Testis (tissue), 3 donors: ENCODE measurements around the gene DMBT1. TPM values are rescaled to one million over a fixed set of nuclear protein-coding genes. Genes with fewer than 3 reads are reported as not detected.
A peak's percentile ranks its signal among the peaks of the same experiment; 100 is the strongest.

Experiments
- DNase-seq: peaks from one replicate; pipeline ENCODE4 v3.0.0-alpha.2; 2019
- H3K27ac ChIP-seq, 2 donors: fragments of 200-600 bp; sonication (generic); one replicate each; pipeline ENCODE4 v1.5.1; 2019
- H3K27me3 ChIP-seq: fragments of 200-600 bp; sonication (generic); one replicate; pipeline ENCODE4 v1.5.1; 2019
- H3K36me3 ChIP-seq: fragments of 200-600 bp; sonication (generic); one replicate; pipeline ENCODE4 v1.5.1; 2017; ENCODE audit warnings: low read depth; ENCODE audit errors: missing control alignments
- H3K4me1 ChIP-seq: fragments of 200-600 bp; sonication (generic); one replicate; pipeline ENCODE4 v1.5.1; 2019
- H3K4me3 ChIP-seq, 2 donors: fragments of 200-600 bp; sonication (generic); one replicate each; pipeline ENCODE4 v1.5.1; 2017 to 2019
- H3K9me3 ChIP-seq: fragments of 200-600 bp; sonication (generic); one replicate; pipeline ENCODE4 v1.5.1; 2017
- CTCF ChIP-seq, 3 experiments: fragments of 450-650 bp in 2 of 3; fragments of 200-600 bp in 1 of 3; sonication (generic) in 1 of 3; IDR thresholded peaks; one replicate each; pipeline ENCODE4 v1.5.1; 2016 to 2019; ENCODE audit warnings: antibody characterized with exemption in 3 of 3, mild to moderate bottlenecking in 2 of 3, moderate library complexity in 1 of 3
- POLR2A ChIP-seq: fragments of 450-650 bp; IDR thresholded peaks from one replicate; pipeline ENCODE4 v1.6.1; 2017; ENCODE audit warnings: antibody characterized with exemption, mild to moderate bottlenecking, moderate library complexity
- WGBS, 2 donors: methylation state at CpG; one replicate each; pipeline ENCODE4 v1.1.5; 2018; 5-methylcytosine and 5-hydroxymethylcytosine counted together
- intact Hi-C: fragments of 100-400 bp; cut with DNase I; formaldehyde crosslinking; loops from one replicate; pipeline ENCODE4 v1.15.1; 2023; ENCODE audit warnings: low total_unique reads
- polyA plus RNA-seq: library from polyadenylated mRNA; stranded (reverse); fragments of 350-450 nt; fragmentation: Illumina TruSeq; extraction: RNeasy Lipid Tissue Mini Kit (QIAGEN cat#74804); gene quantifications from one replicate; pipeline ENCODE4 v1.2.3, GENCODE V29; 2014; ENCODE audit warnings: low read depth, low replicate concordance; ENCODE audit not compliant: insufficient read depth
- total RNA-seq, 2 donors: library from RNA; depleted of rRNA; stranded (reverse); fragments of >200 nt; gene quantifications; one replicate each; pipeline ENCODE4 v1.2.3, GENCODE V29; 2016

DMBT1 gene
- total and polyA plus RNA-seq, 3 donors from 2014 or later = 0.87 to 2.7 (median 1.2) TPM

GRCh38 chr10:122647383-122647968, 86.9 kb downstream of the DMBT1 start:
- H3K27me3 ChIP-seq = no peaks in the 10 kb centered on the region
- WGBS, 2 donors = 86 to 90% methylated on average over 3 of the region's 3 CpGs
- no peaks in the 10 kb centered on the region for H3K36me3 ChIP-seq
- H3K9me3 ChIP-seq = no peaks in the 10 kb centered on the region
- no peak overlapping the region for H3K27ac ChIP-seq
- H3K4me3 ChIP-seq = no peak overlapping the region
- intact Hi-C loops = no loop called here
- no peak for TF ChIP-seq POLR2A
- no peak for TF ChIP-seq CTCF (IDR thresholded peaks at IDR 0.05)
- no peak for DNase-seq
- no peaks in the 10 kb centered on the region for H3K4me1 ChIP-seq

- H3K4me1 ChIP-seq = no peaks in the 10 kb centered on the region
- no peaks in the 10 kb centered on the region for H3K9me3 ChIP-seq
- no peak overlapping the region for H3K4me3 ChIP-seq
- no peaks in the 10 kb centered on the region for H3K36me3 ChIP-seq
- no peak overlapping the region for H3K27ac ChIP-seq
- TF ChIP-seq CTCF (IDR thresholded peaks at IDR 0.05) (peak; percentile 66 to 78 (median 76)), POLR2A (no peak)
- intact Hi-C loops = no loop called here
- WGBS, 2 donors = 20 to 46% methylated on average over 6 to 10 of the region's 10 CpGs
- DNase-seq = peak; percentile 79
- no peaks in the 10 kb centered on the region for H3K27me3 ChIP-seq
Observed at GRCh38 chr10:122648599-122649428, 88.3 kb downstream of the DMBT1 start.

GRCh38 chr10:122649903-122650302, 89.3 kb downstream of the DMBT1 start:
- no peaks in the 10 kb centered on the region for H3K27me3 ChIP-seq
- no peaks in the 10 kb centered on the region for H3K4me1 ChIP-seq
- H3K4me3 ChIP-seq = no peak overlapping the region
- intact Hi-C loops = no loop called here
- 86 to 92% methylated on average over 5 of the region's 5 CpGs for WGBS, 2 donors
- H3K27ac ChIP-seq = no peak overlapping the region
- TF ChIP-seq POLR2A (no peak), CTCF (IDR thresholded peaks at IDR 0.05) (no peak)
- H3K36me3 ChIP-seq = no peaks in the 10 kb centered on the region
- DNase-seq = no peak
- no peaks in the 10 kb centered on the region for H3K9me3 ChIP-seq

- WGBS, 2 donors = 89 to 92% methylated on average over 2 of the region's 2 CpGs
Observed at GRCh38 chr10:122650331-122650730, 89.8 kb downstream of the DMBT1 start.

More at GRCh38 chr10:122650331-122650730, 89.8 kb downstream of the DMBT1 start:
- H3K4me3 ChIP-seq = no peak overlapping the region
- H3K4me1 ChIP-seq = no peaks in the 10 kb centered on the region
- no peaks in the 10 kb centered on the region for H3K36me3 ChIP-seq
- H3K27ac ChIP-seq = no peak overlapping the region
- H3K27me3 ChIP-seq = no peaks in the 10 kb centered on the region
- intact Hi-C loops = no loop called here
- no peak for DNase-seq
- no peaks in the 10 kb centered on the region for H3K9me3 ChIP-seq
- TF ChIP-seq POLR2A = no peak
- no peak for TF ChIP-seq CTCF (IDR thresholded peaks at IDR 0.05)
